Esophagus squamous epithelium (tissue), 5 donors: ENCODE measurements around the gene FUT9. TPM values are rescaled to one million over a fixed set of nuclear protein-coding genes. Genes with fewer than 3 reads are reported as not detected.

Experiments used
- DNase-seq: peaks from one replicate; lab custom pipeline; 2025; lab: John Stamatoyannopoulos, UW
- H3K27ac ChIP-seq, 4 donors: fragments of 200-600 bp; sonication (generic); one replicate each; pipeline ENCODE4 v1.5.1; 2016 to 2019; ENCODE audit warnings: mild to moderate bottlenecking in 1 of 4
- H3K27me3 ChIP-seq, 4 donors: fragments of 200-600 bp; sonication (generic); 1 replicate in 3 of 4; 2 replicates in 1 of 4; pipeline versions ENCODE4 v1.5.1 to v1.6.0; 2017 to 2021; ENCODE audit warnings: antibody characterized with exemption in 1 of 4
- H3K36me3 ChIP-seq, 3 donors: fragments of 200-600 bp; sonication (generic); one replicate each; pipeline ENCODE4 v1.5.1; 2016 to 2019
- H3K4me1 ChIP-seq, 3 donors: fragments of 200-600 bp; sonication (generic); one replicate each; pipeline ENCODE4 v1.5.1; 2017 to 2019
- H3K4me3 ChIP-seq, 4 donors: fragments of 200-600 bp; sonication (generic); 1 replicate in 3 of 4; 2 replicates in 1 of 4; pipeline ENCODE4 v1.5.1; 2016 to 2019; ENCODE audit warnings: mild to moderate bottlenecking in 2 of 4, moderate library complexity in 1 of 4
- H3K9me3 ChIP-seq, 3 donors: fragments of 200-600 bp; sonication (generic); one replicate each; pipeline ENCODE4 v1.5.1; 2016 to 2019
- POLR2A ChIP-seq, 4 donors: fragments of 450-650 bp; IDR thresholded peaks; one replicate each; pipeline ENCODE4 v1.6.1; 2017; ENCODE audit warnings: antibody characterized with exemption in 4 of 4, mild to moderate bottlenecking in 4 of 4, moderate library complexity in 3 of 4
- WGBS, 2 donors: methylation state at CpG; one replicate each; pipeline ENCODE4 v1.1.5; 2018; 5-methylcytosine and 5-hydroxymethylcytosine counted together
- intact Hi-C: fragments of 100-400 bp; cut with DNase I; formaldehyde crosslinking; loops from one replicate; pipeline ENCODE4 v1.15.0; 2022
- total RNA-seq, 4 donors: library from RNA; depleted of rRNA; stranded (reverse); fragments of >200 nt; gene quantifications; one replicate each; pipeline ENCODE4 v1.1.0, GENCODE V29; 2016
- TF ChIP-seq, protein P1 (sequence below), 6 experiments: fragments of 450-650 bp in 4 of 6; fragments of 200-600 bp in 2 of 6; sonication (generic) in 2 of 6; IDR thresholded peaks; one replicate each; pipeline ENCODE4 v1.5.1; 2016 to 2019; ENCODE audit warnings: antibody characterized with exemption in 6 of 6, mild to moderate bottlenecking in 4 of 6, moderate library complexity in 4 of 6
- donor health status: DM: yes; HTN: yes; CAD: no.

Gene FUT9
- total RNA-seq, 4 donors from 2014 or later, result not detected

DNA sequence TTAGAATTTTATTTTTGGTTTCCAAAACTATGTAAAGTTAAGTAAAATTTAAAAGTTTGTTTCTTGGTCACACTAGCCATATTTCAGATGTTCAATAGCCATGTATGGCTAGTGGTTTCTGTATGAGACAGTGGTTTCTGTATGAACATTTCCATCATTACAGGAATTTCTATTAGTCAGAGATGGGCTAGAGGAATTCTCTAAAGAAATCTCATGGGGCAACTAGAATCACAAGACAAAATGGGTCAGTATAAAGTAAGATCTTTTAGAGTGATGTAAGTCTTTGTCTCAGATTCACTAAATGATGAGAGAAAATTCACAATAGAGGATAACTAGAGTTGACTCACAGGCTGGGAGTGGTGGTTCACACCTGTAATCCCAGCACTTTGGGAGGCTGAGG lies 149.0 kb downstream of the FUT9 start:
- TF ChIP-seq, protein P1, sequence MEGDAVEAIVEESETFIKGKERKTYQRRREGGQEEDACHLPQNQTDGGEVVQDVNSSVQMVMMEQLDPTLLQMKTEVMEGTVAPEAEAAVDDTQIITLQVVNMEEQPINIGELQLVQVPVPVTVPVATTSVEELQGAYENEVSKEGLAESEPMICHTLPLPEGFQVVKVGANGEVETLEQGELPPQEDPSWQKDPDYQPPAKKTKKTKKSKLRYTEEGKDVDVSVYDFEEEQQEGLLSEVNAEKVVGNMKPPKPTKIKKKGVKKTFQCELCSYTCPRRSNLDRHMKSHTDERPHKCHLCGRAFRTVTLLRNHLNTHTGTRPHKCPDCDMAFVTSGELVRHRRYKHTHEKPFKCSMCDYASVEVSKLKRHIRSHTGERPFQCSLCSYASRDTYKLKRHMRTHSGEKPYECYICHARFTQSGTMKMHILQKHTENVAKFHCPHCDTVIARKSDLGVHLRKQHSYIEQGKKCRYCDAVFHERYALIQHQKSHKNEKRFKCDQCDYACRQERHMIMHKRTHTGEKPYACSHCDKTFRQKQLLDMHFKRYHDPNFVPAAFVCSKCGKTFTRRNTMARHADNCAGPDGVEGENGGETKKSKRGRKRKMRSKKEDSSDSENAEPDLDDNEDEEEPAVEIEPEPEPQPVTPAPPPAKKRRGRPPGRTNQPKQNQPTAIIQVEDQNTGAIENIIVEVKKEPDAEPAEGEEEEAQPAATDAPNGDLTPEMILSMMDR (IDR thresholded peaks at IDR 0.05), result no peak
- no peak for TF ChIP-seq POLR2A (IDR thresholded peaks at IDR 0.05)
- Histone ChIP-seq H3K9me3 (no peaks in the 10 kb centered on the region), H3K36me3 (no peaks in the 10 kb centered on the region), H3K27me3 (no peaks in the 10 kb centered on the region), H3K27ac (no peak overlapping the region), H3K4me3 (no peak overlapping the region), H3K4me1 (no peaks in the 10 kb centered on the region)
- no peak for DNase-seq
- intact Hi-C loops, result no loop called here

DNA sequence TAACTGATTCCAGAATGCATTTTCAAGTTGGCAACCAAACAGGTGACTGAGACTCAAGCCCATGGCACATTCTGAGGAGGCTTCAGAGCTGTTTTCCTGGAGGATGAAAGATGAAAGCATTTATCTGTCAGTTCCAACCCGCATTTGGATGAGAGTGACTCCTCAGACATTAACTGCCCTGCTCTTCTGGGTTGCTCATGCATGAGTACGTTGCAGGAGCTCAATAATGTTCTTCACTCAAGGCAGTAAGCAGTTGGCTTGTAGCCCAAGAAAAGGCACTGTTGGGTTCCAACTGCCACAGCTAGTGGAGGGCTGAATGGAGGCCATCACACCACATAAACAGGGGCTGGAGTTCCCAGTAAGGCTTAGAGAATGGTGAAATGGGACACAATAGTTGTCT lies 155.3 kb downstream of the FUT9 start:
- 57 to 69% methylated on average over 2 of the region's 2 CpGs for WGBS, 2 donors

DNA sequence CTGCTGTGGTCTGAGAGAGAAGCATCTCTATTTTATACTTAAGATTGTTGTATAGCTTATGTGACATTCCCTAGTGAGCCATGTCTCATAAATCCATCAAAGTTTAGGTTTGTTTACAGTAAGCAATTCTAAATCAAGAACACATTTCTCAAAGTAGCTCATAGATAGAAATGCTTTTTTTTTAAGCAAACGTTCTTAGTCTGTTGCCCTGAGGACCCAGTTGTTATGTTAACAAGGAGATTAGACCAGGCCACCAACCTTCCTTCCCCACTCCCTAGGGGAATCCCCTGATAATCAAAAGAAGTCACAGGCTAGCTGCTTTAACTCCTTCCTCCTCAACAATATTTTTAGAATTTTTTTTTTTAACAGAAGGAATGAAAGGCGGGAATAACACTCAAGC lies 169.0 kb downstream of the FUT9 start:
- Histone ChIP-seq H3K27ac (no peak overlapping the region), H3K4me3 (no peak overlapping the region), H3K4me1 (no peaks in the 10 kb centered on the region), H3K9me3 (no peaks in the 10 kb centered on the region), H3K27me3 (no peaks in the 10 kb centered on the region), H3K36me3 (no peaks in the 10 kb centered on the region)
- DNase-seq, result no peak
- intact Hi-C loops, result no loop called here
- TF ChIP-seq, protein P1 (IDR thresholded peaks at IDR 0.05), result no peak
- no peak for TF ChIP-seq POLR2A (IDR thresholded peaks at IDR 0.05)
- WGBS, 2 donors, result 0% methylated on average over 2 of the region's 2 CpGs

More for the DNA sequence above, 155.3 kb downstream of the FUT9 start:
- Histone ChIP-seq H3K27me3 (no peaks in the 10 kb centered on the region), H3K9me3 (no peaks in the 10 kb centered on the region), H3K4me1 (no peaks in the 10 kb centered on the region), H3K27ac (no peak overlapping the region), H3K4me3 (no peak overlapping the region), H3K36me3 (no peaks in the 10 kb centered on the region)
- DNase-seq, result no peak
- TF ChIP-seq, protein P1 (IDR thresholded peaks at IDR 0.05), result no peak
- no peak for TF ChIP-seq POLR2A (IDR thresholded peaks at IDR 0.05)
- intact Hi-C loops, result no loop called here

DNA sequence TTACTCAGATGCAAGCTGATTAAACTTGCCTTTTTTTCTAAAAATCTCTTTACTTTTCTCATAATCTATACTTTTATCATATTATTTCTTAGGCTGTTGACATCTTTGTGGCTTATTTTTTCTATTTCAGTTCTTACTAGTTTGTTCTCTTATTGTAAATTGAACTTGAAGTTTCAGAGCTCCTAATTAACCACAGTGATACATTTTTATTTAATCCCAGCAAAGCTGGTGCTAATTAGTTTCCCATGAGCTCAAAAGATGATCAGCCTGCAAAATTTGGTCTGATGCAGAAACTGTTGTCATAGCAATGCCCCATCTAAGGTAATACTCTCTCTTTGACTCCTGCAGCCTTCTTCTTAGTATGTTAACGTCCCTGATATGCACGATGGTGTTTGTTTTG lies 170.3 kb downstream of the FUT9 start:
- H3K27ac ChIP-seq, result no peak overlapping the region
- no peaks in the 10 kb centered on the region for H3K9me3 ChIP-seq
- H3K36me3 ChIP-seq, result no peaks in the 10 kb centered on the region
- no peaks in the 10 kb centered on the region for H3K4me1 ChIP-seq
- 22 to 45% methylated on average over 2 of the region's 2 CpGs for WGBS, 2 donors
- DNase-seq, result no peak
- TF ChIP-seq, protein P1 (IDR thresholded peaks at IDR 0.05), result no peak
- no peak overlapping the region for H3K4me3 ChIP-seq
- H3K27me3 ChIP-seq, result no peaks in the 10 kb centered on the region
- intact Hi-C loops, result no loop called here

DNA sequence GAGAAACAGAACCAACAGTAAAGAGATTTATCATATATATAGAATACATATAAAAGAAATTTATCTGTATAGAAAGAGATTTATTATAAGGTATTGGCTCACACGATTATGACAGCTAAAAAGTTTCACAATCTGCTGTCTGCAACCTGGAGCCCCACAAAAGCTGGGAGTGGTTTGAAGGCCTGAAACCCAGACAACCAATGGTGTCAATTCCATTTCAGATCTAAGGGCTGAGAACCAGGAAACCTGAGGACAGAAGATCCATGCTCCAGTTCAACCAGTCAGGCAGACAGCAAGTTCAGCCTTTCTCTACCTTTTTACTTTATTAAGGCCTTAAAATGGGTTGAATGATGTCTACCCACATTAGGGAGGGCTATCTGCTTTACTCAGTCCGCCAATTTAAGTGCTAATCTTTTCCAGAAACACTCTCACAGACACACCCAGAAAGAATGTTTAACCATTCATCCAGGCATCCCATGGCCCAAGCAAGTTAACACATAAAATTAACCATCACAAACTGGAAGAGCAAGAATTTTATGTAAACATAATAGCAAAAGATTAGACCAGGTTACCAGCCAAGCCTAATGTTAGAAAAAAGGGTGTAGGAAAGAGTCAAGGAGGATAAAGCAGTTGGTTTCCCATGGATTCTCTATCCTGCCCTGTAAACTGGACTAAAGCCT lies 170.9 kb downstream of the FUT9 start:
- intact Hi-C loops, result no loop called here
- DNase-seq, result no peak
- H3K36me3 ChIP-seq, result no peaks in the 10 kb centered on the region
- no peak overlapping the region for H3K4me3 ChIP-seq
- H3K27me3 ChIP-seq, result no peaks in the 10 kb centered on the region
- no peaks in the 10 kb centered on the region for H3K9me3 ChIP-seq
- 13 to 17% methylated on average over 2 of the region's 2 CpGs for WGBS, 2 donors
- TF ChIP-seq, protein P1 (IDR thresholded peaks at IDR 0.05), result no peak
- TF ChIP-seq POLR2A (IDR thresholded peaks at IDR 0.05), result no peak
- no peak overlapping the region for H3K27ac ChIP-seq
- H3K4me1 ChIP-seq, result no peaks in the 10 kb centered on the region
